ENCODE results near the gene SCAI. TPM values are rescaled to one million over a fixed set of nuclear protein-coding genes. Genes with fewer than 3 reads are reported as not detected.

Gene SCAI
- total and polyA plus RNA-seq, 2 of the 4 experiments (the other 2 are of a cell fraction), result 3.6 to 14.5 TPM

DNA sequence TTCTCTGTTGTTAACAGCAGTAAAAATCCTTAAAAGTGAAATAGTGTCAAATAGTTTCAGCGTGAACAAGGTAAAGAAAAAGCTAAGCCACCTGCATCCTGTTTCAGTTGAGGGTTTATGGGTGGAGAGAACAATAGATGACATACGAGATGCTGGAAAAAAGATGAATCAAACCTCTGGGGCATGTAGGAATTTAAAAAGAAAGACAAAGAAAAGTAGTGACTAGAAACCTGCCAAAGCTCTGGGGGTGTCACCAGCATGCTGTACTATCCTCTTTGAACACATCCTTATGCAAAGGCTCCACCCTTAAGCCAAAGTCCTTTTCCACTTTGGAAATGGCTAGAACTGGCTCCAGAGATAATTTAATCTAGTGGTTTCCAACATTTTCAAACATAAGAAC, 22.2 kb downstream of the SCAI start:
- DNase-seq (no peak), ATAC-seq (ENCODE audit: low read depth) (no peak)
- H4K5ac ChIP-seq (ENCODE audit: low read depth, low read length), result no peak overlapping the region
- no peak overlapping the region for H3K56ac ChIP-seq (ENCODE audit: extremely low read depth, insufficient read depth, low read length)
- peaks cover 11% of the 10 kb centered on the region; the same call in 1 of the 2 replicates for H3K9me1 ChIP-seq (ENCODE audit: insufficient read depth, low read length)
- CTCF ChIA-PET, result no interaction called here
- no peak overlapping the region for H3K23ac ChIP-seq (ENCODE audit: low read depth, low read length)
- no peak overlapping the region for H3K27ac ChIP-seq (ENCODE audit: insufficient read depth, low read length)
- H3K36me3 ChIP-seq (ENCODE audit: control insufficient read depth, insufficient read depth, low read length), result no peaks in the 10 kb centered on the region
- peaks cover 25 to 45% of the 10 kb centered on the region in 2 experiments for H3K79me1 ChIP-seq (ENCODE audit: low read depth in 1 of 2, low read length in 2 of 2)
- H2AFZ ChIP-seq (replicated peaks; ENCODE audit: low read length, poor library complexity), result no peak overlapping the region
- no peak overlapping the region for H2BK20ac ChIP-seq (ENCODE audit: low read depth, low read length)
- intact Hi-C loops (cut with micrococcal nuclease), result no loop called here
- no peak overlapping the region for H3K4ac ChIP-seq (ENCODE audit: low read depth, low read length)
- TF ChIP-seq, protein P1, sequence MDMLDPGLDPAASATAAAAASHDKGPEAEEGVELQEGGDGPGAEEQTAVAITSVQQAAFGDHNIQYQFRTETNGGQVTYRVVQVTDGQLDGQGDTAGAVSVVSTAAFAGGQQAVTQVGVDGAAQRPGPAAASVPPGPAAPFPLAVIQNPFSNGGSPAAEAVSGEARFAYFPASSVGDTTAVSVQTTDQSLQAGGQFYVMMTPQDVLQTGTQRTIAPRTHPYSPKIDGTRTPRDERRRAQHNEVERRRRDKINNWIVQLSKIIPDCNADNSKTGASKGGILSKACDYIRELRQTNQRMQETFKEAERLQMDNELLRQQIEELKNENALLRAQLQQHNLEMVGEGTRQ (IDR thresholded peaks at IDR 0.05; ENCODE audit: low read depth, low read length), result no peak
- TF ChIP-seq, protein P2, sequence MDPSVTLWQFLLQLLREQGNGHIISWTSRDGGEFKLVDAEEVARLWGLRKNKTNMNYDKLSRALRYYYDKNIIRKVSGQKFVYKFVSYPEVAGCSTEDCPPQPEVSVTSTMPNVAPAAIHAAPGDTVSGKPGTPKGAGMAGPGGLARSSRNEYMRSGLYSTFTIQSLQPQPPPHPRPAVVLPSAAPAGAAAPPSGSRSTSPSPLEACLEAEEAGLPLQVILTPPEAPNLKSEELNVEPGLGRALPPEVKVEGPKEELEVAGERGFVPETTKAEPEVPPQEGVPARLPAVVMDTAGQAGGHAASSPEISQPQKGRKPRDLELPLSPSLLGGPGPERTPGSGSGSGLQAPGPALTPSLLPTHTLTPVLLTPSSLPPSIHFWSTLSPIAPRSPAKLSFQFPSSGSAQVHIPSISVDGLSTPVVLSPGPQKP (IDR thresholded peaks at IDR 0.05; ENCODE audit: borderline replicate concordance, low read depth, low read length), result no peak
- no peak for TF ChIP-seq FOS (IDR thresholded peaks at IDR 0.05; ENCODE audit: low read depth, low read length)
- no peak for TF ChIP-seq SMC3 (IDR thresholded peaks at IDR 0.05; ENCODE audit: low read depth, low read length)
- TF ChIP-seq MAZ (IDR thresholded peaks at IDR 0.05; ENCODE audit: borderline replicate concordance, low read depth, low read length), result no peak
- TF ChIP-seq POLR2A (IDR thresholded peaks at IDR 0.05; ENCODE audit: low read depth, low read length), result no peak
- TF ChIP-seq RAD21 (IDR thresholded peaks at IDR 0.05; ENCODE audit: low read length), result no peak
- no peaks in the 10 kb centered on the region; the same call in 1 of the 2 replicates for H4K20me1 ChIP-seq (ENCODE audit: insufficient read depth, low read length)
- dilution Hi-C loops (cut with HindIII; ENCODE audit: low sequenced_read_pairs, unreplicated experiment), result no loop called here
- H4K8ac ChIP-seq (ENCODE audit: low read depth in 2 of 2, low read length in 2 of 2), result no peak overlapping the region
- H2AK5ac ChIP-seq (ENCODE audit: low read depth, low read length), result no peak overlapping the region
- H3K4me2 ChIP-seq (ENCODE audit: low read depth, low read length), result no peak overlapping the region
- no peak overlapping the region for H4K91ac ChIP-seq (ENCODE audit: insufficient read depth, low read depth, low read length)
- H3K4me1 ChIP-seq (ENCODE audit: control insufficient read depth, insufficient read depth, low read length), result peaks cover 8% of the 10 kb centered on the region
- H3K4me3 ChIP-seq (ENCODE audit: insufficient read depth, low read depth, low read length), result no peak overlapping the region
- no TSS peak for BruUV-seq (replicated peaks)
- in situ Hi-C loops (cut with MboI; ENCODE audit: low sequenced_read_pairs), result no loop called here
- H3K27me3 ChIP-seq (ENCODE audit: control insufficient read depth, insufficient read depth, low read length), result no peaks in the 10 kb centered on the region
- no peak overlapping the region for H2AK9ac ChIP-seq (replicated peaks; ENCODE audit: low read depth, low read length, poor library complexity)
- WGBS, 2 experiments (ENCODE audit: extremely low coverage in 2 of 2, insufficient read length in 1 of 2), result no CpG with 5 or more reads among the region's 2 CpGs
- H3K9me3 ChIP-seq (ENCODE audit: control insufficient read depth, insufficient read depth, low read length), result no peaks in the 10 kb centered on the region
- POLR2A ChIA-PET (ENCODE audit: unreplicated experiment), result no interaction called here
- no peak overlapping the region for H3K18ac ChIP-seq (ENCODE audit: low read depth, low read length)
- H3K9ac ChIP-seq (ENCODE audit: low read depth, low read length), result no peak overlapping the region
- H2BK120ac ChIP-seq (ENCODE audit: low read depth, low read length), result no peak overlapping the region
- no peak overlapping the region for H3K14ac ChIP-seq (replicated peaks; ENCODE audit: low read depth, low read length)
- no peak overlapping the region for H2BK5ac ChIP-seq (ENCODE audit: low read depth, low read length, poor library complexity, severe bottlenecking)
- no peak overlapping the region for H2BK15ac ChIP-seq (ENCODE audit: low read depth, low read length)
